HG02973 (cell line): ENCODE measurements around the gene RMRP.

ENCODE experiments used
- ATAC-seq: cut with Tn5 transposase; IDR thresholded peaks from one replicate; pipeline ENCODE4 v1.9.1; 2021; ENCODE audit warnings: moderate library complexity; ENCODE audit not compliant: unreplicated experiment

The RMRP gene

DNA sequence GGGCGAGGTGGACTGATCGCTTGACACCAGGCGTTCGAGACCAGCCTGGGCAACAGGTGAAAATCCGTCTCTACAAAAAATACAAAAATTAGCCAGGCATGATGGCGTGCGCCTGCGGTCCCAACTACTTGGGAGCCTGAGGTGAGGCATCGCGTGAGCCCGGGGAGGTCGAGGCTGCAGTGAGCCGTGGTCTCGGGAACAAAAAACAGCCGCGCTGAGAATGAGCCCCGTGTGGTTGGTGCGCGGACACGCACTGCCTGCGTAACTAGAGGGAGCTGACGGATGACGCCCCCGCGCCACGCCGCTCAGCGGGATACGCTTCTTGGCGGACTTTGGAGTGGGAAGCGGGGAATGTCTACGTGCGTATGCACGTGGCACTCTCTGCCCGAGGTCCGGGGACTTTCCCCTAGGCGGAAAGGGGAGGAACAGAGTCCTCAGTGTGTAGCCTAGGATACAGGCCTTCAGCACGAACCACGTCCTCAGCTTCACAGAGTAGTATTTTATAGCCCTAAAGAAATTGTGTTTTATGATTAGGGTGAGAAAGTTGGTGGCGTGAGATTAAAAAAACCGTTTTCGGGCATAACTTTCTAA lies at the start of gene RMRP:
Gene RMRP (minus strand): TSS at position 474 of the 591 bp plus-strand sequence.
- ATAC-seq, result peak; percentile 79

DNA sequence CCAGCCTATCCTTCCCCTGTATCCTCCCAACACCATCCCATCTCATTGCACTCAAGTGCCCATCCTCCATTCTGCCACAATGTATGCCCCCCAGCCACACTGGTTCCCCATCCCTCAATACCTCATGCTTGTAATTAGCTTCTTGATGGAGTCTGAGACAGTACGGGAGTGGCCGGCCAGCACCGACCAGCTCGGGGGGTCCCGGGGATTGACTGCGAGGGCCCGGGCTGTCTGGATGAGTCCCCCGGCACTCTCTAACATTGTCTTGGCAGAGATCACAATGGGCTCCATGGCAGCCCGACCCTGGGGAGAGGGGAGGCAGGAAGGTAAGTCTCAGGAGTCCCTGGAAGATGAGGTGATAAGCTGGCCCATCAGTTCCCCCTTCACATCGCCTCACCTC lies 49.1 kb upstream of the RMRP start:
- ATAC-seq, result no peak

DNA sequence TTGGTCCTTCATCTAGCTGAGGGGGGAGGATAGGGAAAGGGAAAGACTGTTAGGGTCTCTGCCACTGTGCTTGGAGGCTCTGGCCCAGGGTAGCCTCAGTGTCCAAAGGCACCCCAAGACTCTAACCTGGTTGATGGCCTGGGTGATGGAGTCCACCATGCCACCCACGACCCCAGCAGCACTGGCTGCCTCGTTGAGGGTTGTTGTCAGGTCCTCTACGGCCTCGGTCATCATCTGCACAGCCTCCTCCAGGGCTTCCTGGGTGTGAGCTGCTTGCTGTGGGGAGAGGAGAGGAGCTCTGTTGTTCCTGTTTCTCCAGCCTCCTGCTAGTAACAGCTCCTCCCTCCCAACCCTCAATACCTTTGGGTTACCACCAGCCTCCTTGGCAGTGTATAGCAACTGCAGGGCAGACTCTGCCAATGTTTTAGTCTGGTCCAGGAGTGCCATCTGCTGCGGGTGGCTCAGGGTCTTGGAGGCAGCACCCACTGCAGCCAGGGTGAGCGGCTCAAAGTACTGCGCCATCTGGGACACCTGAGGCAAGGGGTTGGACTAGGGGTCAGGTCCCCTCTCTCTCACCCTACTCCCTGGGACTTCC lies 48.1 kb upstream of the RMRP start:
- no peak for ATAC-seq

DNA sequence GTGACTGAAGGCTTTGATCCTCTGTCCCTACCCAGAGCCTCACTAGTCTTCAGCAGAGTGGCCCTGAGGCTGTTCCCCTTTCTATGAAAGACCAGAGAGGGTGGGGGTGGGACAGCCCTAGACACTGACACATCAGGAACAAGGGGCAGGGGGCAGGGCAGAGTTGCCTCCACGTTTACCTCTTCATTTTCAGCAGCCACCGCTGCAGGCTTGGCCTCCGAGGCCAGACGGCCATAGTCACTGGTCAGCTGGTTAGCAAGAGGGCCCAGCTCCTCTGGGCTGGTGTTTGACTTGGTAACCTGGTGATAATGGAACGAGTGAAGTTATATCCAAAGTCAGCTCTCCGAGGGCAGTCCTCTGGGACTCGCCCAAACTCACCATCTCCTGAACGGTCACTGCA lies 47.6 kb upstream of the RMRP start:
- no peak for ATAC-seq

DNA sequence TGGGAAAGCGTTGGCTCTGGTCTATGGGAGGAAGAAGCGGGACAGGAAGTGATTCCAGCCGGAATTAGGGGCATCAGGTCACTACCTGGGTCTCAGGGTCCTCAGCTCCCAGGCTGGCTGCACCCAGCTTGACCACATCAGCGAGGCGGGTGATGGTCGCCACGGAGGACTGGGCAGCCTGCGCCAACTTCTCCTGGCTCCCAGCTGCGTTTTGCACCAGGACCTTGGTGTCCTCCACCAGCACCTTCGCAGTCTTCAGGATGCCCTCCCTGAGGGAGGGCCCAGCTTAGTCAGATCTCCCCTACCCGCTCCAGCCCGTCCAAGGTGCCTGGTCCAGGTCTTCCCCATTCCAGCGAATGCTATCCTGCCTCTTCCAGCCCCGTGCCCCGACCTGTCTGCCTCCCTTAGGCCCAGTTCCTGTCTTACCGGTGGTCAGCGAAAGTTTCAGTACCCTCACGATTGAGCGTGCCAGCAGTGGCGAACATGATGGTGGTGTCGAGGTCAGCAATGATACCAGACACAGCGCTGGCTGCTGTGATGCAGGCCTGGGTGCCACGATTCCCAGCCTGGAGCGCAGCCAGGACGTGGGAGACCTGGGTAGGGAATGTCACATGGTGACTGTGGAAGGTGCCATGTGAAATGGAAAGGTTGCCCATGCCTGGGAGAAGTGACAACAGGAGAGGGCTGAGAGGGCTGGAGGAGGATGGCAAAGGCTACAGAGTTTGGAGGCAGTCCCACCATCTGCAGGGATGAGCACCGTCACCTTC lies 46.3 kb upstream of the RMRP start:
- no peak for ATAC-seq

DNA sequence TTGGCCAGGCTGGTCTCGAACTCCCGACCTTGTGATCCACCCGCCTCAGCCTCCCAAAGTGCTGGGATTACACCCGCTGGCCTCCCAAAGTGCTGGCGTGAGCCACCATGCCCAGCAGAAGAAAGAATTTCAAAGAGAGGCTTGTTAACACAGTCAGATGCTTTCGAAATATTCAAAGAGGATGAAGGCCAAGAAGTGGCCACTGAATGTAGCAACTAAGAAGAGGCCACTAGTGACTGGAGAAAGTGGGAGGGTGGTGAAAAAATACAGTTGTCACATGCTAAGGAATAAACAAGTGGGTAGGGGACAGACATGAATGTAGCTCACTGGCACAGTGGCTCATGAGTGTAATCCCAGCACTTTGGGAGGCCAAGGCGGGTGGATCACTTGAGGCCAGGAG lies 44.9 kb upstream of the RMRP start:
- no peak for ATAC-seq

DNA sequence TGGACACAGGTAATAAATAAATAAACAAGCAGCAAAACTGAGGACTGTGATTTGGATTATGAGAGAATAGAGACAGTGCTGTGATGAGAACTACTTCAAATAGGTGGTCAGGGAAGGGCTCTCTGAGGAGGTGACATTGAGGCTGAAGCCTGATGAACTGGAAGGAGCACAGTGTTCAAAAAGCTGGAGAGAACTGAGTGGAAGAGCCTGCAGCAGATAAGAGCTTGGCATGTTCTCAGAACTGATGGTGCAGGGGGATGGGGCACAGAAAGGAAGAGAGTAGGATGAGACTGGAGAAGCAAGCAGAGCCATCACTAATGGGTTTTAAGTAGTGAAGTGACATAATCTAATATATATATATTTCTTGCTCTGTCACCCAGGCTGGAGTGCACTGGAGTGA lies 43.1 kb upstream of the RMRP start:
- no peak for ATAC-seq

DNA sequence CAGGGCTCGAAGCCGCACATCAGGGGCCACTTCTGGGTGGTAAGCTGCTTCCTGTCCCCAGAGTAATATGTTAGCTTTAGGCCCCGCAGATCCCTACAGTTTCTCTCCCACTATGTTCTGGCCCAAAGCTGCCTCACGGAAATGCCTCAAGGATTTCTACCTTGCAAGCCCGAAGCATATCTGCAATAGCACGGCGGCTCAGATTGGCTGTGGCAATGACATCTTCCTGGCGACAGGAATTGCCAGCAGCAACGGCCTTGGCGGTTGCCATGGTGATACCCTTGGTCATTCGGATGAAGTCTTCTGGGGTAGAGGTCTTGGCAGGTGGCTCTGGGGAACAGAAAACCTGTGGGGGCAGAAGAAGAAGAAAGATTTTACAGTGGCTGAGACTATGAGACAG lies 42.2 kb upstream of the RMRP start:
- no peak for ATAC-seq

DNA sequence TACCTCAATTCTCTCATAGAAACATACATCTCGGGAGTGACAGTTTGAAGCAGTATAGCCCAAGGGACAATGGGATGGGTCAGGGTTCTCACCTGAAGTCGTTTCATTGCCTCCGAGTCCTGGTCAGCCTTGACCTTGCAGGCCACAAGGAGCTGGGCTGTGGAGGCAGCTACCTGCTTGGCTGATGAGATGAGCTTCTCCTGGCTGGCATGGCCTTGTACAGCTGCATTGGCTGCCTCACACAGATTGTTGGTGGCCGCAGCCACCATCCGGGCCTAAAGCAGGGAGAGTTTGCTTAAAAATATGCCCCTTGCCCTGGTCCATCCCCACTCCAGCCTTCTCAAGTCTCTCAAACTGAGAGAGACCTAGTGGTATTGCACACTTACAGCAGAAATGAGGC lies 40.4 kb upstream of the RMRP start:
- no peak for ATAC-seq

DNA sequence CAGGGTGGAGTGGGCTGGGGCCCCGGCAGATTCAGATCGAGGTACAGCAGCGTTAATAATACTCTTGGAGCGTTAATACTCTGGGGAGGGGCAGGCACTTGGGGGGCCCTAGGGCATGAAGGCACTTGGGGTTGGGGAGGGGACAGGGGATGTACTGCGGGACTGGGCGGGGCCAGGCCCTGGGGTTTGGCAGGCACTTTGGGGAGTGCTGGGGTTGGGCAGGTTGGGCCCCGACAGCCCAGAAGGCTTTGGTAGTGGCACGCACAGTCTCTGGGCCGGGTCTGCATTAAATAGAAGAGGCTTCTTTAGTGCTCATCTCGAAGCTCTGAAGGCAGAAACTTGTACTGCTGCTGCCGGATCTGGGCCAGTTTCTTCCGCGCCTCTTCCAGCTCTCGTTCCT lies 39.7 kb upstream of the RMRP start:
- no peak for ATAC-seq

DNA sequence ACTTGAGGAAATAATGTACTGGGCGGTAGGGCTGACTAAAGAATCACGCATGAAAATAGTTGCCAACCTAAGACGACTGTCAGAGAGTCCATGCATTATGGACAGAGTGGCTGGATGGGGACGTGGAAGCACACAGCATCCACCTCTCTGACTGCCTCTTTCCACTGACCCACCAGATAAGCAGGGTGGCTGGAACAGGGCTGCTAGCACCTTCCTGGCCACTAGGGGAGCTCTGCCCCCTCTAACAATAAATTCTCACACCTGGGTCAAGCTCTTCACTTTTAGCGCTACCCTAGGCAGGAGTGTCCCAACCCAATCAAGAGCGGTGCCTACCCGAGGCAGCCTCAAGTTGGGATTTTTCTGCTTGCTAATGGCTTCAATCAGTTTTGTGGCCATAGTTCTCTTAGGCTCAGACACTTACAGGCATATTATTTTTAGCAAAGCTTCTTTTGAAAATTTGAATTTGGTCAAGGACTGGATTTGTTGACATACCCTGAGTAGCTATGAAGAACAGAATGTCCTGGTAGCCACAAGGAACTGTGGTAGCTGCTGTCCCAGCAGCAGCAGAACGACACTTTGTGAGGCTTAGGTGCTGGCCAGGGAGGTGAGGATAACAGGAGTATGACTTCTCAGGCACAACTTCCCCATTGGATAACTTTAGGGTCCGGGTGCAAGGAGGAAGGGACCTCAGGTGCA lies 38.8 kb upstream of the RMRP start:
- ATAC-seq, result no peak

DNA sequence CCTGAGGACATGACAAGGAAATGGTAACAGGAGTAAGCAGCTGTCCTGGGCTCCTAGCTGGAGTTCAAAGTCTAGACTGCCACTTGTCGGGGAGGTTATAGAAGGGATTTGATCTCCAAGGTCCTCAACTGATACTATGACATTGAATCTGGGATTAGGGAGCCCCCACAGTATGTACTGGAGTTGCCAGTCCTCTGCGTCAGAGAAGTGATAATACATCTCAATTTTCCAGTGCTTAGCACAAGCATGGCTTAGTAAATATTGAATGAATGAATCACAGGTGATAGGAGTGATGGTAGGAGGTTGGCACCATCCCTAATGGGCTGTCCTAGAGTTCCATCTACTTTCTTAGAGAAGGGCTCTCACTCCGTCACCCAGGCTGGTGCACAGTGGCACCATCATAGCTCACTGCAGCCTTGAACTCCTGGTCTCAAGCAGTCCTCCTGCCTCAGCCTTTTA lies 38.2 kb upstream of the RMRP start:
- ATAC-seq, result no peak

DNA sequence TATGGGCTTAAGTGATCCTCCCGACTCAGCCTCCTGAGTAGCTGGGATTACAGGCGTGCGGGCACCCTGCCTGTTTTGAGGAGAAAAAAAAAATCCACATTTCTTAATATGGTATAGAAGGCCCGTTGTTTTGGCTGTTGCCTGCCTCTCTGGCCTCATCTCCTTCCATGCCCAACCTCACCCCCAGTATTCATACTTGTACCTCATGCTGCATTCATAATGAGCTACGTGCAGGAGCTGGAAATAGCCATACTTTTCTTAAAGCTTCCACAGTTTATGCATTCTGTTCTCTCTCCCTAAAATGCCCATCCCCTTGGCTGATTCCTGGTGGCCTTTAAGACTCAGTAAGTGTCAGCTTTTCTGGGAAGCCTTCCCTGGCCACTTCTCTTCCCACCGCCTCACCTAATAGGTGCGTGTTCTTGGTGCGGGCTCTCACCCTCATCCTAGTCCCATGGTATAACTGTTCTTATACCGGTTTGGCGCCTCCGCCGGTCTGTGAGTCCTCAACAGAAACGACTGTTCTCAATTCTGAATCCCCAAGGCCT lies 34.0 kb upstream of the RMRP start:
- ATAC-seq, result no peak

DNA sequence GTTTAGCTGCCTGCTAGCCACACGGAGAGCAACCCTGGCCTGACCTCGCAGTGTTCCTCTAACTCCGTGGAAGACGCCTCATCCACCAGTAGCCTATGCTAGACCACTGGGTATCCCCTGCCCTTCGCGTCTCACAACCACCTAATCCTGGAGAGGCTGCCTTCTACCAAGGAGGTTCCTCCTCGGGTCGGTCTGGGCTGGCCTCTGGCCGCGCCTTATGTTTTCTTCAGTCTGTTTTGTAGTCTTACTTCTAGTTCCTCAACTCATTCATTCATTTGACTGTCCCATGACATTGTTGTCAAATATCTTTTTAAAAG lies 33.5 kb upstream of the RMRP start:
- no peak for ATAC-seq

DNA sequence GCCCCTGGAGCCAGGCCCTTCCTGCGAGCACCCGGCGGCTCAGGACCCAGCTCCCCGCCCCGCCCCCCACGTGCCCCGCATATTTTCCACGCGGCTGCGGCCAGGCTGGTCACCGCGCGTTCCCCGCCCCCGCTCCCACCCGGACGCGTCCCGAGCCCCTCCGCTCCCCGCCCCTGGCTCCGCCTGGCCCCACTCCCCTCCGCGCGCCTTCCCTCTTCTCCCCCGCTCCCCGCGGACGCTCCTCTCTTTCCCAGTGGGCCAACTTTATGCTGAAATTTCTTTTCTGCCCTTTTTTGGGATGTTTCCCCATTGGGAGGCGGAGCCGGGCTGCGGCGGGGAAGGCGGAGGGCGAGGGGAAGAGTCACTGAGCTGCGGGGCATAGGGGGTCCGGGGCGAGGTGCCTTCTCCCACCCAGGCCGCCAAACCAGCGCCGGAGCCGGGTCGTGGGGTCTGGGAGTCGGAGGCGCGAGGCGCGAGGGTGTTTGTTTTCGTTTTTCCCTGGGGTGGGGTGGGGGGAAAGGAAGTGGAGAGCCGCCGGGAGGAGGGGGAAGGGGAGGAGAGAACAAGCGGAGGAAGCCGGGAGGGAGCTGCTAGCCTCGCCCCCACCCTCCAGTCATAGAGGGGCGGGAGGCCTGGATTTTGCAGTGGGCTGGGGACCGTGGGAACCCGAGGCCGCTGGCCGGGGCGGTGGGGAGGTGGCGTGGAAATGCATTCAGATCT lies 33.0 kb upstream of the RMRP start:
- ATAC-seq, result no peak

DNA sequence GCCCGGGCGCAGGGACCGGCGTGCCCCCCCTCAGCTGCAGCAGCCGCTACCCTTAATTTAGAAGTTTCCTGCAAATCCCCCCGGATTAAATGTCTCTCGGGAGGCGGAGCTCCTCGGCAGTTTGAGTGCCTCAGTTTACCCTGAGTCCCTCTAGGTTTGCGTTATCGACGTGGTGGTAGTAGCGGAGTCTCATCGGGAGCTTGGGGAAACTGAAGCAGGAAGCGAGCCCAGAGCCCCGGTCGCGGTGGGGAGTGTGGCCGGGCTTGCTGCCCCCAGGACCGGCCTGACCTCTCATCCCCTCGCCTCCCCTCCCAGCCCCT lies 32.4 kb upstream of the RMRP start:
- ATAC-seq, result no peak

DNA sequence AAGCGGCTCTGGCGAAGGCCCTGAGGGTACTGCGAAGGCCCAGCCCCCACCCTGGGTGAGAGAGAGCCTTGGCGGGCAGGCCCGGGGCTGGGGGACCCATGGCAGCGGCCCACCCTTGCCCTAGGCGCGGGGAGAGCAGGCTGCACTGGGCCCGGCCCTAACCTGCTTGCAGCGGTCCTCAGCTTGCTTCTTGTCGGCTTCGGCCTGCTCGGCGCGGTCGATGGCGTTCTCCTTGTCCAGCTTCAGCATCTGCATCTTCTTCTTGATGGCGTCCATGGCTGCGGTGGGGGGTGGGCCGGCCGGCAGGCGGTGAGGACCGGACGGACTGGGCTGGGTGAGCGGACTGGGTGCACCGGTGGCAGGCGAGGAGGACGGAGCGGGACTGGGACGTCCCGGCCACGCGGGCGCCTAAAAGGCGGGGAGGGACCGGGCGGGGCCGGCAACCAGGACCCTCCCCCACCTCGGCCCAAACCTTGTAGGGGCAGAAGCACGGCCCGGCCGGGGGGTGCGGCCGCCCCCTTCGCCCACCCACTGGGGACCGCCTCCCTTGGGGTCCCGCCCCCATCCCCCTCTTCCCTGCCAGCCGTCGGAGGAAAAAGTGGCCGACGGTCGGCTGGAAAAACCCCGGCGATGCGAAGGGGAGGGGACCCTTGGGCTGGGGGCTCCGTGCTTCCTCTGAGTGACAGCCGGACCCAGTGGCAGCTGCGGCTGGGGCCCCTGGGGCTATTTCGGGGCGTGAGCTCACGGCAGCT lies 31.9 kb upstream of the RMRP start, which contains the start of gene TPM2:
Gene TPM2 (minus strand): TSS at position 384 of the 752 bp plus-strand sequence. CDS start 108 bp downstream, at position 276.
- ATAC-seq, result no peak

DNA sequence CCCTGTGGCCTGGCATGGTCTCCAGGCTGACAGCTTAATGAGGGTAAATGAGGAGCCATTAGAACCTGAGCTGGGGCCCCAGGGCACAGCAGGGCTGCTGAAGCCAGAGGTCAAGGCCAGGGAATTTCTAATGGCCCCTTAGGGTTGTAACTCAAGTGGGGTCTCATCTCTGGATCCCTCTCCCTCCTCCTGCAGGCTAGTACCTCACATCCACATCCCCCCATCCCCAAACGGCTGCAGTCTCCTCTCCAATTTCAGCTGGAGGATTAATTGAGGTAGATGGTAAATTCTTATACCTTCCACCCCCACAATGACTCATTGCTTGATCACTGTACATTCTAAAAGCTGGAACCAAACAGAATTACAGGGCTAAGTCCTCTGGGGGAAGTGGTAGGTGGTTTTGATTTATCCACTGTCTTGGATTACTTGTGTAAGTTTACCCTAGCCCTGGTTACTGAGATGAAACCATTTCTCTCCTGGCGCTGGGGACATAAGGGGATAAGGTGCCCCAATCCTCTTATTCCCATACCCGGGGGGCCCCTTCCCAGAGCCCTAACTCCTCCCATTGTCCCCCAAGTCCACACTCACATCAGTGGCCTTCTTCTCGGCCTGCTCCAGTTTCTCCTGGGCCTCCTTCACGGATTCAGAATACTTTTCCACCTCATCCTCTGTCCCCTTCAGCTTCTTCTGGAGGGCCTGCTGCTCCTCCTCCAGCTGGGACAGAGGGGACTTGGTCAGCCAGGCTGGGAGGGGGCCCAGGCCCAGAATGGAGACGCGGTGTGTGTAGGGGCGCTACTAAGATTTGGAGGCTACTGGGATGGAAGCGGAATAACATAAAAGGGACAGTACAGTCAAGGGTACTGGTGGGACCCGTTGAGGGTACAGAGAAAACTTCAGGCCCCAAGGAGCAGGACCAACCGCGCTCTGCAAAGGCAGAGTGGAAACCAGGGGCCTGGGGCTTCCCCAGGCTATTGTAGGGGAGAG lies 31.0 kb upstream of the RMRP start:
- no peak for ATAC-seq

DNA sequence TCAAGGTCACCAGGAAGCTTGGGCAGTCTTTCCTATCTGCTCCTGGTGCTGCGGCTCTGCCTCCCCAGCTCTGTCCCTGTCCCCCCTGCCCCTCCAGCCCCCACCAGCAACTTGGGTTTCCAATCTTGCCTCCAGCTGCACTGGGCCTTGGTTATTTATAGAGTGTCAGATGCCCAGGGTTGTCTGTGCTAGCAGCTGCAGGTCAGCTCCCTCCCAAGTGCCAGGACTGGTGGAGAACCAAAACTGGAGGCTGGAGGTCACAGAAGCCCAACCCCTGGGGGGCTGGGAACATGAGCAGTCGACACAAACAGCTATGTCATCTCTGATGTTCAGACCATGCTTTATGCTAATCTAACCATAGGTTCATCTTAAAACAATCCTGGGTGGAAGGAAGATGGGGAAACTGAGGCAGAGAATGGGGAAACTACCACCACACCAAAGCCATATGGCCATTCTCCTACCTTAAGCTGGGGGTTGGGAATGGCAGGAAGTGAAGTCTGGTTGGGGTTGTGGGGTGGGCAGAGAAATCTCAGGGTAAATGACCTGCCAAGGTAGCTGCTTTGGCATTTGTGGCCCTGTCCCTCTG lies 30.2 kb upstream of the RMRP start:
- no peak for ATAC-seq
